Right lung (tissue), 5 donors: ENCODE measurements around the gene GRIN1. TPM values are rescaled to one million over a fixed set of nuclear protein-coding genes. Genes with fewer than 3 reads are reported as not detected.

ENCODE experiments used
- DNase-seq, 2 donors: peaks; one replicate each; pipeline ENCODE4 v3.0.0-alpha.2; 2013
- polyA plus RNA-seq, 5 donors: library from polyadenylated mRNA; unstranded; fragments of 120-200 nt; gene quantifications; one replicate each; pipeline versions ENCODE4 v1.2.1 to v1.2.3, GENCODE V29; 2013; ENCODE audit warnings: inconsistent platforms in 1 of 5, low replicate concordance in 1 of 5; ENCODE audit not compliant: insufficient read length in 5 of 5, insufficient read depth in 1 of 5

The GRIN1 gene
- polyA plus RNA-seq, 5 donors, result 0.12 to 0.51 (median 0.23) TPM

GRCh38 chr9:137192448-137192780 lies 53.5 kb downstream of the GRIN1 start:
- DNase-seq, result no peak

GRCh38 chr9:137192859-137193258 lies 53.9 kb downstream of the GRIN1 start:
- DNase-seq, result no peak

GRCh38 chr9:137193771-137194170 lies 54.8 kb downstream of the GRIN1 start:
- no peak for DNase-seq

DNA sequence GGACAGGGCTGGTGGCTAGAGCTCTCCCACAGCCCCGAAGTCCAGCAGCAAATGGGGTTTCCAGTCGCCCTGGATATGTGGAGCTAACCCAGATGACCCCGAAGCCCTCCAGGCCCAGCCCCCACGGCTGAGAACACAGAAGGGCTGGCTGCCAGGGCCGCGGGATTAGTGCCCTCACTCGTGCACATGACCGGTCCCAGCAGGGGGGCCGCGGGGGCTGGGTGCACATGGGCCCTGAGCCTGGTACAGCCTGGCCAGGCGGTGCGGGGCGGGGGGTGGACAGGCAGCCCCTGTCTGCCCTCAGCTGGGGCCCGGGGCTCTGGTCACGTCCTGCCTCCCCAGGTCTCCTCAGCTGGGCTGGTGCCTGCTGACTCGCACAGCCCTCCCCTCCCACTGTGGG lies 55.4 kb downstream of the GRIN1 start:
- no peak for DNase-seq

DNA sequence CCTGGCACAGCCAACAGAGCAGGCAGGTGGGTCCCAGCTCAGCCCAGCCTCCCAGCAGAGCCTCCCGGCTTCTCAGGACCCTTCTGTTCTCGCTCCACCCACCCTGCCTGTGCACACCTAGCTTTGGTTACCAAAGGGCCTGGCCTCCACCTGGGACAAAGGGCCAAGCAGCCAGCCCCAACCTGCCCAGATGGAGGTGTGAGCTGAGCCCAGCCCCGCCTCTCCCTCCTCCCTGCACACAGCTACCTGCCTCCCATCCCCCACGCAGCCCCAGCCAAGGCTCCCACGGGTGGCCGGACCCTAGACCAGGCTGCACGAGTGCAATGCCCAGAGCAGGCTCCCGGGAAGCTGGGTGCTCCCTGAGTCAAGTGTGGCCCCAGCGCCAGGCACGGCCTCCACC lies 56.0 kb downstream of the GRIN1 start:
- DNase-seq, result no peak

DNA sequence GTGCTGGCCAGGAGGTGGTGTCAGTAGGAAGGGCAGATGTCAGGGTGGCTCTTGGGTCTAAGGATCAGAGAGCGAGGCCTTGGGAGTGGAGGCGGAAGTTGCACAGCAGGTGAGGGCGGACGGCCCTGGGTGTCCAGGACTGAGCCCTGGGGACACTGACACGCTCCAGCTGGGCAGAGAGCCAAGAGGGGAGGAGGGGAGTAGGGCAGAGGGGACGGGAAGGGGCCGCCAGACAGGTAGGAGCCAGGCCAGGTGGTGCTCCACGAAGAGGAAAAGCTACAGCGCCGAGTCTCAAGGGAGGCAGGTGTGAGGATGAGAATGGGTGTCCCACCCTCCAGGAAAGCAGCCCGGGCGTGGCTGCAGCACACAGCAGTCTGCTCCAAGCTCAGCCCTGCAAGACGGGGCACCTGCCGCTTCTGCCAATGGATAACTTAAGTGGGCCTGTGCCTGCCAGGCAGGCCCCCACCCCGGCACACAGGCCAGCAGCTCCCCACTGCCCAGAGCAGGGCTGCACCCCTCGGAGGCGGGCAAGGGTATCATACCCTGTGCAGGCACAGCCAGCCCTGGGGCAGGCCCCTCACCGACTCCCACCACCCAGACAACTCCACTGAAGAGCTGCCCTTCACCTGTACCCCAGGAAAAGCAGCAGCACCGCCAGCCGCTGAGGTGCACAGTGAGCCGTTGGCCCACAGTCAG lies 56.7 kb downstream of the GRIN1 start:
- no peak for DNase-seq

DNA sequence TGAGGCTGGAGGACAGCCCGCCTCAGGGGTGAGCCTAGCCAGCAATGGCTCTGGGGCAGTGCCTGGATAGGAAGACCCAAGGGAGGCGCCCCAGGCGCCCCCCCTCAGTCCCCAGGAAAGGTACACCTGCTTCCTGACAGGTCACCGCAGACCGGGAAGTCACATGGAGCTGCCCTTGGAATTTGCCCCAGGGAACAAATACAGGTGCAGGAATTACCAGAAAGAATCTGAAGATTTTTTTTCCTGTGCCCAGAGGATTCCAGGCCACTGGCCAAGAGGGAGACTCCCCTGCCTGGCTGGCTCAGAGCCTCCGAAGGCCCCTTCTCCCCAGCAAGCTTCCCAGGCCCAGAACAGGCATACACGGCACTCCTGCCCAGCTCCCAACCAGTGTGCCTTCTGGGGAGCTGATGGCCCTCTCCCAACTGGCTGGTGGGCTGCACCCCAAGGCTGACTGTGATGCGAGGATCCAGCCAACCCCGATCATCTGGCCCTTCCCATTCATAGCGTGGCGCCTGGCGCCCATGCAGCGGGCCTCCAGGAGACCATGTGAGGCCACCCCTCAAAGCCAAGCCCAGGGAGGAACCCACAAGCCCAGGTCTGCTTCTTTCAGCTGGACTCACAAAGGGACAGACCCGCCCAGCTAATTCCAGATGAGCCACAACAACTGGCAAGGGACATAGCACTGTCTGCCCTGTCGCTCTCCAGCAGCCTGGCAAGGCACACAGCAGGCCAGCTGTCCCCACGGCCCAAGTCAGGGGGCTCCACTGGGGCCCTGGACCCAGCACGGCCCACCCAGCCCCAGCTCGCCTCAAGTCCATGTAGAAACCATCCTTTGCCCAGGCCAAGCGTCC lies 59.3 kb downstream of the GRIN1 start:
- DNase-seq, result no peak

DNA sequence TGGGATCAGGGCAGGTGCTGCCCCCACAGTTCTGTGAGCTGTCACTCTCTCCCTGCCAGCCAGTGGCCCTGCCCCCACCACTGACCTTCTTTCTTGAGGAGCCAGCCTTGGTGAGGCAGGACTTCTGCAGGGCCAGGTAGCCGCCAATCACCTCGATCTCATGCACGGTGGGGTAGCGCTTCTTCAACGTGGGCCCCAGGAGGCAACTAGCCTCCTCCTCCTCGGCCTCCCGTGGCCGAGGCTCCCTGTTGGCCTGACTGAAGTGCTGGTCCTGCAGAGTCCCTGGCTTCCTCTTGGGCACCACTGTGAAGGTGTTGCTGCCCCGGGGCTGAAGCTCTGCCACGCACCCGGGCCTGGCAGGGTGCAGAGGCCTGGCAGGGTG lies 59.9 kb downstream of the GRIN1 start:
- DNase-seq, result no peak

DNA sequence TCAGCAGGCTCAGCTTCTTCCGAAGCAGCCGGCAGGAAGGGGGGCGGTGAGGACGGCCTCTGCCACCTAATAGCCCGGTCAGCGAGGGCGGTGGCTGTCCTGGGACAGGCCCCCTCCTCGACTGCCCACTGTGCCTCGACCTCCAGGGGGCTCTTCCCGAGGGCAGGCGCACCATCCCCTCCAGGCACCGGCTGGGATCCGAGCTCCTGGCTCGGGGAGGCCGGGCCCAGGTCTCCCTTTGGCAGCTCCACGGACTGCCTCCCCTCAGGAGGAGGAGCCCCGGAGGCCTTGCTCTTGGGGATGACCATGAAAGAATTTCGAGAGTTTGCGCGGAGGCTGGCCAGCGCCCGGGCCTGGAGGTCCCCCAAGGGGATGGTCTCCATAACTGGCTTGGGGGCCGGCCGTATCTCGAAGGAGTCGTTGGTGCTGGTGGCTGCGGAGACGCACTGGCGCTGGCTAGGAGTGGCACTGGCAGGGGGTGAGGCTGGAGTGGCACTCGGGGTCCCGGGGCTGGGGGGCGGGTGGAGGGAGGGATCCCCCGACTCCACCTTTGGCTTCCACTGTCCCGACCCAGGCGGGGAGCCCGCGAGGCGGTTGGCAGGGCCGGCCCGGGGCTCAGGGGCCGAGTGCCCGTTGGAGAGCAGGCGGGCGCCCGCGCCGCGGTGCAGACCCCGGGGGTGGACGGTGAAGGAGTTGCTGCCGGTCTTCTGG lies 60.6 kb downstream of the GRIN1 start:
- no peak for DNase-seq

- DNase-seq, result peak; percentile 97 to 98
Measured at GRCh38 chr9:137200311-137201204, 61.6 kb downstream of the GRIN1 start, which contains the start of gene TPRN. TSS of gene TPRN (minus strand) at chr9:137200741. CDS start at chr9:137200711, 30 bp downstream.

DNA sequence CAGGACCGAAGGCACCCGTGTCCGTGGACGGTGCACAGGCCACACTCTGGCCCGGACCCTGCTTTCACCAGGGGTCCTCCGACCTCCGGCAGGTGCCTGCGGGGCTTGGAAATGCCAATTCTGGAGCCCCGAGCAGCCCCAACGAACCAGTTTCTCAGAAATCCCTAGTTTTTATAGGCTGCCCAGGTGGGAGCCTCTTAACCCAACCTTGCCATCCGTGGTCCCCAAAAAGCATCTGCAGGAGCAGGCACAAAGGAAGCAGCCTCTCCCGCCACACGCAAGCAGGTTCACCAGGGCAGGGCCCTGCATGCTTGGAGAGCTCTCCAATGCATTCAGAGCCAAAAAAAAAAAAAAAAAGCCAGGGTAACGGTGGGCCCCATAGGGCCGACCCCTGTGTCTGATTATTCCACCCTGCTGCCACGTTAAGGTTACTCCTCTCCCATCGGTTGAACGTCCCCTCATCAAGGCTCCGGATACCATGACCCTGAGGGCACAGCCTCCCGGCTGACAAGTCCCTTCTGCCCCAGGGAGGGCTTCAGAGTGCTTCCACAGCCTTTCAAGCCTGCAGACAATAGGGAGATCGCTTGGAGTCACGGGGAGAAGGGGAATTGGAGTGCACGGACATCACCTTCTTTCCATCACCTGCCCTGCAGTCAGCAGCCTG lies 62.4 kb downstream of the GRIN1 start:
- no peak for DNase-seq

- no peak for DNase-seq
Measured at GRCh38 chr9:137202966-137203365, 64.0 kb downstream of the GRIN1 start.

- no peak for DNase-seq
Measured at GRCh38 chr9:137204731-137205125, 65.8 kb downstream of the GRIN1 start.

DNA sequence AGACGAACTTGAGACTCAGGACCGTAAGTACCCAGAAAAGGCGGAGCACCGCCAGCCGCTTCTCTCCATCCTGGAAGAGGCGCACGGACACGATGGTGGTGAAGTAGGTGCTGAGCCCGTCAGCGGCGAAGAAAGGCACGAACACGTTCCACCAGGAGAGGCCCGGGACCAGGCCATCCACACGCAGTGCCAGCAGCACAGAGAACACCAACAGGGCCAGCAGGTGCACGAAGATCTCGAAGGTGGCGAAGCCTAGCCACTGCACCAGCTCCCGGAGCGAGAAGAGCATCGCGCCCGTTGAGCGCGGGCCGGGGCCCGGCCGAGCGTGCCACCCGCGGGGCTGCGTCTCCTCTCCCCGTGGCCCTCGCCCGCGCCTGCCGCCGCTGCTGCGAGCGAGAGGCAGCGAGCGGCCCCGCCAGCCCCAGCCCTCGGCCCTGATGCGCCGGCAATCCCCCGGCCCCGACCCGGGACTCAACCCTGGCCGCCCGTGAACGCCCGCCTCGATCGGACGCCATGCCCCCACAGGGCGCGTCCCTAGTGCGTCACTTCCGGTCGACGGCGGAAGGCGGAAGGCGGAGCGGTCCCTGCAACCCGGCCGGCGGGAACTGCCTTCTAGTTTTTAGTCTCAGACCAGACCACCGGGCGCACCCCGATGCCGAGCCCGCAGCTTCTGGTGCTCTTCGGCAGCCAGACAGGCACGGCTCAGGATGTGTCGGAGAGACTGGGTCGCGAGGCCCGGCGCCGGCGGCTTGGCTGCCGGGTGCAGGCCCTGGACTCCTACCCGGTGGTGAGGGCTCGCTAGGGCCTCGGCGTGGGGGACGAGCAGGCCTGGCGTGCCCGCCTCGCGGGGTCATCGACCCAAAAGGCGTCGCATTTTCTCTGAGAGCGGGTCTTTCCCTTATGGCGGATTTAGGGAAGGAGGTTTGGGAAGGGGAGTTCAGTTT lies 66.4 kb downstream of the GRIN1 start, which contains the start of the genes NDOR1 and TMEM203:
Gene NDOR1 (plus strand): TSS at position 575 of the 944 bp plus-strand sequence. CDS start 78 bp downstream, at position 653.
Gene TMEM203 (minus strand): TSS at position 523 of the 944 bp plus-strand sequence. CDS start 234 bp downstream, at position 289.
- DNase-seq, result peak; percentile 83 to 85

- no peak for DNase-seq
Measured at GRCh38 chr9:137206602-137207001, 67.6 kb downstream of the GRIN1 start.

- no peak for DNase-seq
Measured at GRCh38 chr9:137211532-137211931, 72.6 kb downstream of the GRIN1 start.

GRCh38 chr9:137212520-137212919 lies 73.6 kb downstream of the GRIN1 start:
- DNase-seq, result no peak

DNA sequence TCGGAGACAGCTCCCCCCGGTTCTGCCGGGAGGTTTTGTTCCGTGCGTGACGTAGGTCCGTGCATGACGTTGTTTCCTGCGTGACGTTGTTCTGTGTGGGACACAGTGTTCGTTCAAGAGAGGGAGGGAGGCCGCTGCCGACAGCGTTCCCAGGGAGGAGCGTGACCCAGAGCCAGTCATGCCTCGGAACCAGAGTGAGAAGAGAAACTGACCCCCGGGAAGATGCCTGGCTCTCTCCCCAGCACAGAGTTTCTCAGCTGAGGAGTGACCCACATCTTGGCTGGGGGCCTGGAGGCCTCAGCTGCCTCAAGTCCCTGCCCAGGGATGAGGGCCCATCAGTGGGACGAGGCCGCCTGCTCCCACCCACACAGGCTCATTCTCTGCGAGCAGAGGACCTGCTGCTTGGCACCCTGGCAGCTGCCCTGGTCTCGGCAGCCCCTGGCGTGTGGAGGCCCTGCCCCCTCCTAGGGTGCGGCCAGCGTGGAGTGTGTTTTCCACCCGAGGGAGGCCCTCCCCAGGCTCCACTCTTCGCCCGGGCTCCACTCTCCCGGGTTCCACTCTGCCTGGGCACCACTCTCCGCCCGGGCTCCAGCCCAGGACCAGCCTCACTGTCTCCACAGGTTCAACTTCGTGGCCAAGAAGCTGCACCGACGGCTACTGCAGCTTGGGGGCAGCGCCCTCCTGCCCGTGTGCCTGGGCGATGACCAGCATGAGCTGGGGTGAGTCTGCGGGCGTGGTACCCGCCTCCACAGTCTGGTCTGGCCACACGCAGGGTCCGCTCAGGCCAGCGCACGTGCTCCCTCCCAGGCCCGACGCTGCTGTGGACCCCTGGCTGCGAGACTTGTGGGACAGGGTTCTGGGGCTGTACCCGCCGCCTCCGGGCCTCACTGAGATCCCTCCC lies 74.5 kb downstream of the GRIN1 start:
- DNase-seq, result no peak
